Ishikawa (cell line): ENCODE data around the gene SNX4.

ENCODE experiments used
- CEBPB ChIP-seq: IDR thresholded peaks from 2 replicates; pipeline ENCODE4 v1.6.1; 2012
- CREB1 ChIP-seq: IDR thresholded peaks from 2 replicates; pipeline ENCODE4 v1.6.1; 2012; ENCODE audit warnings: low read depth
- EGR1 ChIP-seq: IDR thresholded peaks from 2 replicates; pipeline ENCODE4 v1.6.1; 2012
- EP300 ChIP-seq: IDR thresholded peaks from 2 replicates; pipeline ENCODE4 v1.6.1; 2012; ENCODE audit warnings: borderline replicate concordance
- FOXM1 ChIP-seq: IDR thresholded peaks from 2 replicates; pipeline ENCODE4 v1.6.1; 2012; ENCODE audit warnings: low read depth, borderline replicate concordance
- MAX ChIP-seq: IDR thresholded peaks from 2 replicates; pipeline ENCODE4 v1.6.1; 2012
- NFIC ChIP-seq: IDR thresholded peaks from 2 replicates; pipeline ENCODE4 v1.6.1; 2012
- RAD21 ChIP-seq: IDR thresholded peaks from 2 replicates; pipeline ENCODE4 v1.6.1; 2012; ENCODE audit warnings: low read depth
- REST ChIP-seq: IDR thresholded peaks from 2 replicates; pipeline ENCODE4 v1.6.1; 2012; ENCODE audit warnings: low read depth, mild to moderate bottlenecking
- TAF1 ChIP-seq: IDR thresholded peaks from 2 replicates; pipeline ENCODE4 v1.6.1; 2012; ENCODE audit warnings: low read depth, mild to moderate bottlenecking
- TCF12 ChIP-seq: IDR thresholded peaks from 2 replicates; pipeline ENCODE4 v1.6.1; 2012; ENCODE audit warnings: low read depth
- TEAD4 ChIP-seq: IDR thresholded peaks from 2 replicates; pipeline ENCODE4 v1.6.1; 2012
- USF1 ChIP-seq: IDR thresholded peaks from 2 replicates; pipeline ENCODE4 v1.6.1; 2012
- YY1 ChIP-seq: IDR thresholded peaks from 2 replicates; pipeline ENCODE4 v1.6.1; 2012; ENCODE audit warnings: low read depth
- ZBTB7A ChIP-seq: IDR thresholded peaks from 2 replicates; pipeline ENCODE4 v1.6.1; 2012; ENCODE audit warnings: low read depth

SNX4 gene

GRCh38 chr3:125479091-125479490, 40.9 kb downstream of the SNX4 start:
- no peak for TF ChIP-seq ZBTB7A
- TF ChIP-seq RAD21 = no peak
- no peak for TF ChIP-seq EGR1
- TF ChIP-seq MAX = no peak
- TF ChIP-seq TEAD4 = no peak
- no peak for TF ChIP-seq USF1
- no peak for TF ChIP-seq YY1
- no peak for TF ChIP-seq CEBPB
- no peak for TF ChIP-seq NFIC
- no peak for TF ChIP-seq FOXM1
- no peak for TF ChIP-seq TAF1
- no peak for TF ChIP-seq EP300
- no peak for TF ChIP-seq REST
- TF ChIP-seq TCF12 = no peak
- TF ChIP-seq CREB1 = no peak

DNA sequence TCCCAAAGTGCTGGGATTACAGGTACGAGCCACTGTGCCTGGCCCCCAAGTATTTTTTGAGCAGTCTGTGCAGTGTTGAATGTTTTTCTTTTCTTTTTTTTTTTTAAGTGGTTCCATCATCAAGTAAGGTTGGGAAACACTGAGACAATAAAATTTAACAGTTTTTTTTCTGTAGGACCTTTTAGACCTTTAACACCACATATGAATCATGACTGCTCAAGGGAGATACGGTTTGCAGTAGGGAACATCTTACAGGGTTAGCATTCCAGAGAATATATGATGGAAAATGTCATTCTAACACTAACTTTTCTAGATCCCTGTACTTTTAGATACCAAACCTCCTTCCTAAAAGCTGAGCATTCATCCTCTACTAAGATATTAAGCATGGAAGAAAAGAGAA, 41.7 kb downstream of the SNX4 start:
- TF ChIP-seq ZBTB7A = no peak
- no peak for TF ChIP-seq EP300
- no peak for TF ChIP-seq NFIC
- TF ChIP-seq YY1 = no peak
- TF ChIP-seq FOXM1 = no peak
- no peak for TF ChIP-seq CEBPB
- TF ChIP-seq TEAD4 = no peak
- TF ChIP-seq EGR1 = no peak
- TF ChIP-seq TCF12 = no peak
- no peak for TF ChIP-seq CREB1
- no peak for TF ChIP-seq REST
- no peak for TF ChIP-seq USF1
- no peak for TF ChIP-seq MAX
- no peak for TF ChIP-seq TAF1

DNA sequence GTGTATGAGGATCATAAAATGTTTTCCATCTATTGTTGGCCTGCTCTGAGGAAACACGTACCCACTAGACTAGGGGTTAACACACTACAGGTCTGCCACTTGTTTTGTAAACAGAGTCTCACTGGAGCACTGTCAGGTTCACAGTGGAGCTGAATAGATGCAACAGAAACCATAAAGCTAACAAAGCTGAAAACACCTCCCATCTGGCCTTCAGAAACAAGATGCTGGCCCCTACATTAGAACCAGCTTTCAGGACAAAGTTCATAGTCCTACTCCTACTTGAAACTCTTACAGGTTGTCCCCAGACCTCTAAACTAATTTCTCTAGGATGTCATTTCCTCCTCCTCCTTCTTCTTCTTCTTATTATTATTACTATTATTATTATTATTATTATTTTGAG, 42.3 kb downstream of the SNX4 start:
- TF ChIP-seq TEAD4 (no peak), USF1 (no peak), RAD21 (no peak), FOXM1 (no peak), REST (no peak), TAF1 (no peak), ZBTB7A (no peak), YY1 (no peak)

- no peak for TF ChIP-seq TAF1
- no peak for TF ChIP-seq NFIC
- TF ChIP-seq CREB1 = no peak
- no peak for TF ChIP-seq YY1
- no peak for TF ChIP-seq ZBTB7A
- TF ChIP-seq EGR1 = no peak
- TF ChIP-seq EP300 = no peak
Observed at GRCh38 chr3:125470671-125471070, 49.3 kb downstream of the SNX4 start.
